Astrocyte (in vitro differentiated cells and primary cell): ENCODE data around the gene PLXDC2. TPM values are rescaled to one million over a fixed set of nuclear protein-coding genes. Genes with fewer than 3 reads are reported as not detected.
"Not testable (repeated sequence)": the region's sequence is repeated elsewhere in the genome, so short reads cannot be mapped to it uniquely, and the experiment has no call there.

Experiments used
- DNase-seq: peaks from one replicate; pipeline ENCODE4 v3.0.0-alpha.2; 2010; ENCODE audit warnings: low read depth
- FAIRE-seq: peaks from 2 replicates; lab custom pipeline; 2011; peaks lifted over from hg19 to GRCh38; lab: Jason Lieb, UNC
- H2AFZ ChIP-seq: 2 replicates; pipeline ENCODE4 v1.6.0; 2012; ENCODE audit warnings: low read depth, low read length, inconsistent platforms
- H3K27ac ChIP-seq: 2 replicates; pipeline ENCODE4 v1.5.1; 2011; ENCODE audit warnings: low read depth, low read length, inconsistent platforms
- H3K27me3 ChIP-seq: 2 replicates; pipeline ENCODE4 v1.6.0; 2011; ENCODE audit warnings: low read length, inconsistent platforms; ENCODE audit not compliant: insufficient read depth
- H3K36me3 ChIP-seq: 2 replicates; pipeline ENCODE4 v1.5.1; 2011; ENCODE audit warnings: low read length, inconsistent platforms; ENCODE audit not compliant: insufficient read depth
- H3K4me1 ChIP-seq: 2 replicates; pipeline ENCODE4 v1.5.1; 2011; ENCODE audit warnings: low read length, inconsistent platforms; ENCODE audit not compliant: insufficient read depth
- H3K4me2 ChIP-seq: 2 replicates; pipeline ENCODE4 v1.6.0; 2012; ENCODE audit warnings: low read length, inconsistent platforms
- H3K4me3 ChIP-seq: 2 replicates; pipeline ENCODE4 v1.5.1; 2011; ENCODE audit warnings: low read depth, mild to moderate bottlenecking, low read length, inconsistent platforms; ENCODE audit not compliant: insufficient read depth
- H3K79me2 ChIP-seq: 2 replicates; pipeline ENCODE4 v1.6.0; 2012; ENCODE audit warnings: mild to moderate bottlenecking, low read length, inconsistent platforms; ENCODE audit not compliant: insufficient read depth
- H3K9ac ChIP-seq: 2 replicates; pipeline ENCODE4 v1.6.0; 2012; ENCODE audit warnings: mild to moderate bottlenecking, low read length, inconsistent platforms
- H3K9me3 ChIP-seq: 2 replicates; pipeline ENCODE4 v1.5.1; 2012; ENCODE audit warnings: low read depth, mild to moderate bottlenecking, low read length, inconsistent platforms; ENCODE audit not compliant: insufficient read depth
- H4K20me1 ChIP-seq: 2 replicates; pipeline ENCODE4 v1.6.0; 2012; ENCODE audit warnings: low read length, inconsistent platforms; ENCODE audit not compliant: insufficient read depth
- H3K27ac Mint-ChIP-seq: one replicate; pipeline ENCODE4 v1.8.0; 2021; ENCODE audit warnings: mild to moderate bottlenecking, mixed read lengths; ENCODE audit not compliant: unreplicated experiment
- H3K27me3 Mint-ChIP-seq: one replicate; pipeline ENCODE4 v1.8.0; 2021; ENCODE audit warnings: low read depth, mixed read lengths; ENCODE audit not compliant: unreplicated experiment
- H3K36me3 Mint-ChIP-seq: one replicate; pipeline ENCODE4 v1.8.0; 2021; ENCODE audit warnings: low read depth, mixed read lengths; ENCODE audit not compliant: unreplicated experiment
- H3K4me1 Mint-ChIP-seq: one replicate; pipeline ENCODE4 v1.8.0; 2021; ENCODE audit warnings: low read depth, mixed read lengths; ENCODE audit not compliant: unreplicated experiment
- H3K4me3 Mint-ChIP-seq: one replicate; pipeline ENCODE4 v1.8.0; 2021; ENCODE audit warnings: mild to moderate bottlenecking, moderate library complexity, mixed read lengths; ENCODE audit not compliant: unreplicated experiment
- H3K9me3 Mint-ChIP-seq: one replicate; pipeline ENCODE4 v1.8.0; 2021; ENCODE audit warnings: mild to moderate bottlenecking, mixed read lengths; ENCODE audit not compliant: unreplicated experiment
- EZH2 ChIP-seq: IDR thresholded peaks from 2 replicates; pipeline ENCODE4 v1.6.1; 2012; ENCODE audit warnings: mild to moderate bottlenecking, low read length, inconsistent platforms; ENCODE audit not compliant: insufficient read depth
- total RNA-seq: library from RNA; stranded (reverse); gene quantifications from 2 replicates; pipeline ENCODE4 v1.2.1, GENCODE V29; 2021
- TF ChIP-seq, protein P1 (sequence below): IDR thresholded peaks from 2 replicates; pipeline ENCODE4 v1.5.1; 2011; ENCODE audit warnings: low read depth, mild to moderate bottlenecking, inconsistent platforms, low read length, moderate library complexity; ENCODE audit not compliant: insufficient read depth

PLXDC2 gene
- total RNA-seq, 1 donor from 2014 or later, result 36.1 TPM

DNA sequence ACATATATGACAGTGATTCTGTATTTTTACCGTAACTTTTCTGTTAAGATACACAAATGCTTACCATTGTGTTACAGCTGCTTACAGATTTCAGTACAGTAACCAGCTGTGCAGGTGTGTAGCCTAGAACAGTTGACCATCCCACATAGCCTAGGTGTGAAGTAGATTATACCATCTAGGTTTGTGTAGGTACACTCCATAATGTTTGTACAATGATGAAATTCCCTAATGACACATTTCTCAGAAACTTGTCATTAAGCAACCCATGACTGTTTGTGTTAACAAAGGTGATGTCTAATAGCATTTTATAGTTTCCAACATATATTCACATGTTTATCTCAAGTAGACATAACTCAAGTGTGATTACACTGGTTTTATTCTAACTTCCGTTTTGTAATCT is 218.5 kb downstream of the PLXDC2 start:
- H3K4me3 Mint-ChIP-seq, result no peak overlapping the region

DNA sequence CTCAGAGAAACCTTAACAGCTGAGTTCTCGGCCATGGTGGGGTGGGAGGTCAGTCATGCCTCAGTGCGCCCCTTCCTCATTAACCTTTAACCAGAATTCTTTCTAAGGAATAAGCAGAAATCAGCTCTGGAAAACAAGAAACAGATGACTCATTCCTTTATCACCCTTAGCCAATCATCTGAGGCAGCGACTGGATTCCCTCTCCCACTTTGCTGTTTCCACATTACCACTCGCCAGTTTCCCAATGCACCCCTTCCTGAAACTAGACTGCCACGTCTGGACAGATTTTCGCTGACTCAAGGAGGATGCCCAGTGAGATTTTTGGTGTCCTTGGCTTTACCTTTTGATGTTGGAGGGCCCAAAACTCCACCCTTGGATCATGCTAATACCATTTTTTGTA is 223.8 kb downstream of the PLXDC2 start:
- H3K9me3 Mint-ChIP-seq, result no peaks in the 10 kb centered on the region
- Histone ChIP-seq H4K20me1 (no peaks in the 10 kb centered on the region), H3K4me1 (no peaks in the 10 kb centered on the region), H3K27me3 (no peaks in the 10 kb centered on the region), H2AFZ (no peak overlapping the region), H3K27ac (no peak overlapping the region), H3K4me3 (no peak overlapping the region), H3K9me3 (no peaks in the 10 kb centered on the region), H3K79me2 (no peaks in the 10 kb centered on the region), H3K4me2 (no peak overlapping the region), H3K9ac (no peak overlapping the region), H3K36me3 (no peaks in the 10 kb centered on the region)
- H3K27me3 Mint-ChIP-seq, result no peaks in the 10 kb centered on the region
- no peaks in the 10 kb centered on the region for H3K36me3 Mint-ChIP-seq
- no peak overlapping the region for H3K4me3 Mint-ChIP-seq
- TF ChIP-seq EZH2, result no peak
- TF ChIP-seq, protein P1, sequence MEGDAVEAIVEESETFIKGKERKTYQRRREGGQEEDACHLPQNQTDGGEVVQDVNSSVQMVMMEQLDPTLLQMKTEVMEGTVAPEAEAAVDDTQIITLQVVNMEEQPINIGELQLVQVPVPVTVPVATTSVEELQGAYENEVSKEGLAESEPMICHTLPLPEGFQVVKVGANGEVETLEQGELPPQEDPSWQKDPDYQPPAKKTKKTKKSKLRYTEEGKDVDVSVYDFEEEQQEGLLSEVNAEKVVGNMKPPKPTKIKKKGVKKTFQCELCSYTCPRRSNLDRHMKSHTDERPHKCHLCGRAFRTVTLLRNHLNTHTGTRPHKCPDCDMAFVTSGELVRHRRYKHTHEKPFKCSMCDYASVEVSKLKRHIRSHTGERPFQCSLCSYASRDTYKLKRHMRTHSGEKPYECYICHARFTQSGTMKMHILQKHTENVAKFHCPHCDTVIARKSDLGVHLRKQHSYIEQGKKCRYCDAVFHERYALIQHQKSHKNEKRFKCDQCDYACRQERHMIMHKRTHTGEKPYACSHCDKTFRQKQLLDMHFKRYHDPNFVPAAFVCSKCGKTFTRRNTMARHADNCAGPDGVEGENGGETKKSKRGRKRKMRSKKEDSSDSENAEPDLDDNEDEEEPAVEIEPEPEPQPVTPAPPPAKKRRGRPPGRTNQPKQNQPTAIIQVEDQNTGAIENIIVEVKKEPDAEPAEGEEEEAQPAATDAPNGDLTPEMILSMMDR, result no peak
- peaks cover 3% of the 10 kb centered on the region for H3K4me1 Mint-ChIP-seq
- H3K27ac Mint-ChIP-seq, result no peak overlapping the region
- FAIRE-seq (no peak), DNase-seq (no peak)

More for the DNA sequence above, 218.5 kb downstream of the PLXDC2 start:
- H3K27me3 ChIP-seq, result no peaks in the 10 kb centered on the region
- peak; percentile 9 for FAIRE-seq
- no peak overlapping the region for H3K27ac ChIP-seq
- Mint-ChIP-seq H3K36me3 (no peaks in the 10 kb centered on the region), H3K27ac (no peak overlapping the region), H3K27me3 (no peaks in the 10 kb centered on the region), H3K4me1 (no peaks in the 10 kb centered on the region), H3K9me3 (no peaks in the 10 kb centered on the region)
- H3K4me3 ChIP-seq, result no peak overlapping the region
- no peak for DNase-seq
- H3K79me2 ChIP-seq, result no peaks in the 10 kb centered on the region
- no peaks in the 10 kb centered on the region for H3K36me3 ChIP-seq
- no peaks in the 10 kb centered on the region for H3K4me1 ChIP-seq
- no peak overlapping the region for H3K9ac ChIP-seq
- no peaks in the 10 kb centered on the region for H4K20me1 ChIP-seq
- H3K4me2 ChIP-seq, result no peak overlapping the region
- no peak for TF ChIP-seq EZH2
- TF ChIP-seq, protein P1, result no peak
- H3K9me3 ChIP-seq, result no peaks in the 10 kb centered on the region
- H2AFZ ChIP-seq, result no peak overlapping the region

DNA sequence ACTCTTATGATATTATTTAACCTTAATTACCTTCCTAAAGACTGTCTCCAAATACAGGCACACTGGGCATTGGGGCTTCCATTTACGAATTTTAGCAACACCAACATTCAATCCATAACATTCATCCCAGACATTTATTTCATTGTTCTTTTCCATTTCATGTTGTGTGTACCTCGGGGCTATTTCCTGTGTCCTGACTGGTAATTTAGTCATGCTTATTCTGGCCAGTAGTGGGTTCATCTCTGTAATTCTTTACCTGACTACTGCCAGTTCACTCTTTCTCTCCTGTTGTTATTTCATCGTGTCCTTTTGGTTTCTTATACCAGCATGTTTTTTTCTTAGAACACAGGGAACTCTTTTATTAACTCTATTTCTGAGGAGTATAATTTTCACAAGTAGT is 225.7 kb downstream of the PLXDC2 start:
- Mint-ChIP-seq H3K27me3 (no peaks in the 10 kb centered on the region), H3K9me3 (no peaks in the 10 kb centered on the region), H3K4me1 (peaks cover 3% of the 10 kb centered on the region), H3K36me3 (no peaks in the 10 kb centered on the region), H3K27ac (no peak overlapping the region), H3K4me3 (no peak overlapping the region)
- no peak overlapping the region for H3K9ac ChIP-seq
- no peak overlapping the region for H3K4me3 ChIP-seq
- no peak for FAIRE-seq
- no peaks in the 10 kb centered on the region for H3K4me1 ChIP-seq
- TF ChIP-seq, protein P1, result no peak
- H3K4me2 ChIP-seq, result no peak overlapping the region
- no peaks in the 10 kb centered on the region for H3K36me3 ChIP-seq
- H3K27ac ChIP-seq, result no peak overlapping the region
- no peaks in the 10 kb centered on the region for H3K27me3 ChIP-seq
- no peak overlapping the region for H2AFZ ChIP-seq
- no peaks in the 10 kb centered on the region for H3K9me3 ChIP-seq
- H3K79me2 ChIP-seq, result no peaks in the 10 kb centered on the region
- no peak for DNase-seq
- H4K20me1 ChIP-seq, result no peaks in the 10 kb centered on the region

DNA sequence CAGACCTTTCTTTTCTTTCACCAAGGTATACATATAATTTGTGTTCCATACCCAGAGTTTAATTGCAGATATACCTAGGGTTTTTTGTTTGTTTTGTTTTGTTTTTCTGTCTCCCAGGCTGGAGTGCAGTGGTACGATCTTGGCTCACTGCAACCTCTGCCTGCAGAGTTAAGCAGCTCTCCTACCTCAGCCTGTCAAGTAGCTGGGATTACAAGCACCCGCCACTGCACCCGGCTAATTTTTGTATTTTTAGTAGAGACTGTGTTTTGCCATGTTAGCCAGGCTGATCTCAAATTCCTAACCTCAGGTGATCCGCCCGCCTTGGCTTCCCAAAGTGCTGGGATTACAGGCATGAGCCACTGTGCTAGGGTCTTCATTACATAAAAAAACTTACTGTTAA is 228.9 kb downstream of the PLXDC2 start:
- H3K36me3 Mint-ChIP-seq, H3K9me3 Mint-ChIP-seq, H3K79me2 ChIP-seq, H4K20me1 ChIP-seq, DNase-seq, H3K4me3 Mint-ChIP-seq, H2AFZ ChIP-seq, H3K27me3 ChIP-seq, H3K9me3 ChIP-seq, H3K36me3 ChIP-seq, H3K27me3 Mint-ChIP-seq, FAIRE-seq, H3K4me3 ChIP-seq, H3K4me2 ChIP-seq, H3K9ac ChIP-seq, H3K4me1 Mint-ChIP-seq, H3K27ac ChIP-seq, H3K4me1 ChIP-seq: not testable (repeated sequence)
- peak overlapping the region; percentile 44 for H3K27ac Mint-ChIP-seq
